Measurements from ENCODE around the gene ZNF541.

ZNF541 gene, protein sequence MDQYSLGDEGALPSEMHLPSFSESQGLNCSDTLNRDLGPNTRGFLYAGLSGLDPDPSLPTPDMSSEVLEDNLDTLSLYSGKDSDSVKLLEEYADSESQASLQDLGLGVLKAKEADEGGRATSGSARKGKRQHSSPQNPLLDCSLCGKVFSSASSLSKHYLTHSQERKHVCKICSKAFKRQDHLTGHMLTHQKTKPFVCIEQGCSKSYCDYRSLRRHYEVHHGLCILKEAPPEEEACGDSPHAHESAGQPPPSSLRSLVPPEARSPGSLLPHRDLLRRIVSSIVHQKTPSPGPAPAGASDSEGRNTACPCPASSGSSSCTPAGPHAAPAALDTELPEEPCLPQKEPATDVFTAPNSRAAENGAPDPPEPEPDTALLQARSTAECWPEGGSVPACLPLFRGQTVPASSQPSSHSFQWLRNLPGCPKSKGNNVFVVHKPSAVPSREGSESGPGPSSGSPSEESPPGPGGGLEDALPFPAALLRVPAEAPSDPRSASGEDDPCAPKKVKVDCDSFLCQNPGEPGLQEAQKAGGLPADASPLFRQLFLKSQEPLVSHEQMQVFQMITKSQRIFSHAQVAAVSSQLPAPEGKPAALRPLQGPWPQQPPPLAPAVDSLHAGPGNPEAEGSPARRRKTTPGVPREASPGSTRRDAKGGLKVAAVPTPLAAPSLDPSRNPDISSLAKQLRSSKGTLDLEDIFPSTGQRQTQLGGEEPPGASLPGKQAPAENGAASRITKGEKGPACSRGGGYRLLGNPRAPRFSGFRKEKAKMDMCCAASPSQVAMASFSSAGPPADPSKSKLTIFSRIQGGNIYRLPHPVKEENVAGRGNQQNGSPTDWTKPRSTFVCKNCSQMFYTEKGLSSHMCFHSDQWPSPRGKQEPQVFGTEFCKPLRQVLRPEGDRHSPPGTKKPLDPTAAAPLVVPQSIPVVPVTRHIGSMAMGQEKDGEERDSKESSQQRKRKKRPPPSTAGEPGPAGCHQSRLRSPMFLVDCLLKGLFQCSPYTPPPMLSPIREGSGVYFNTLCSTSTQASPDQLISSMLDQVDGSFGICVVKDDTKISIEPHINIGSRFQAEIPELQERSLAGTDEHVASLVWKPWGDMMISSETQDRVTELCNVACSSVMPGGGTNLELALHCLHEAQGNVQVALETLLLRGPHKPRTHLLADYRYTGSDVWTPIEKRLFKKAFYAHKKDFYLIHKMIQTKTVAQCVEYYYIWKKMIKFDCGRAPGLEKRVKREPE (N-terminal part only)

DNA sequence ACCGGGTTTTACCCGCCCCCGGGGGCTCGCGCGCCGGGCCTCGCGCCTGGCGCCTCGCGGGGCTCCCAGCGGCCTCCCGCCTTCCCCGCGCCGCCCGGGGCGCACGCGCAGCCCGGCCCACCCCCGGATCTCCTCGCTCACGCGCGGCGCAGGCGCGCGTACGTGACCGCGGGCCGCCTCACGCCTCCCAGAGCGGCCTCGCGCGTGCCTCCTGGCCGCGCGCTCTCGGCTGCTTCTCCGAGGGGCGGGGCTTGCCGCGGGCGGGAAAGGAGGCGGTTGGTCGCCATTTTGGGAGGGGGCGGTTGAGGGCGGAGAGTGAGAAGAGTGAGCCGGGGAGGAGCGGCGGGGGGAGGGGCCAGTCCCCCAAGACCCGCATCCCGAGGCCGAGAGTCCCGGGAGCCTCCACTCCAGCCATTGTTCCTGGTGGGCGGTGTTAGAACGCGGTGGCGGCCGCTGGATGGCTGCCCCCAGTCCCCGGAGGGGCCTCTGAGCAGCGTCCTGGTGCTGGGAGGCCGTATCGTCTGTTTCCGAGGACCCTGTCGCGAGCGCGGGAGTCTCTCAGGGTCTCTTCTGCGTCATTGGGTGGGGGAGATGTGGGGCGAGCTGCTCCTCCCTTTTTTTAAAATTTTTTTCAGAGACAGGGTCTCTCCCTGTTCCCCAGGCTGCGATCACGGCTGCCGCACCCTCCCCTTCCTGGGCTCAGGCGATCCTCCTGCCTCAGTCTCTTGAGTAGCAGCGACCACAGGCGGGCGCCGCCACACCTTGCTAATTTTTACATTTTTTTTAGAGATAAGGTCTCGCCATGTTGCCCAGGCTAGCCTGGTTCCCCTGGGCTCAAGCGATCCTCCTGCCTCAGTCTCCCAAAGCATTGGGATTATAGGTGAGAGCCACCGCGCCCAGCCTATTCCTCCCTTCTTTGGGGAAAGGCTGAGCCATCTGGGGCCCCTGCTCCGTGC, at the start of gene ZNF541:
ZNF541 (minus strand) TSS at position 78 of the 956 bp plus-strand sequence. CDS start 17,292 bp downstream, outside the sequence.
- DNase-seq (ENCODE audit: low spot score): peak; percentile 85

DNA sequence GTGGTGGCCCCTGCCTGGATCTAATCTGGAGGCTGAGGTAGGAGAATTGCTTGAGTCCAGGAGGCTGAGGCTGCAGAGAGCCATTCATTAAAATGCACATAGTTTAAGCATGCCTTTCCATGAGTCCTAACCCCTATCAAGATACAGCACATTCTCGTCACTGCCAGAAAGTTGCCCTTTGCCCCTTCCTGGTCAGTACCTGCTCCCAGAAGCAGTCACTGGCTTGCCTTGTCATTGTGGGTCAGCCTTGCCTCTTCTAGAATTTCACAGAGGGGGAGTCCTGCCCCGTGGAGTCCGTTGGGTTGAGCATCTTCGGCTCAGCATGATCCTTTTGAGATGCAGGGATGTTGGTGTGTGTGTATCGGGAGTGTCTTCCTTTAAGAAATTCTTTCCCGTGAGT, 46.8 kb upstream of the ZNF541 start:
- DNase-seq (ENCODE audit: low spot score): no peak

DNA sequence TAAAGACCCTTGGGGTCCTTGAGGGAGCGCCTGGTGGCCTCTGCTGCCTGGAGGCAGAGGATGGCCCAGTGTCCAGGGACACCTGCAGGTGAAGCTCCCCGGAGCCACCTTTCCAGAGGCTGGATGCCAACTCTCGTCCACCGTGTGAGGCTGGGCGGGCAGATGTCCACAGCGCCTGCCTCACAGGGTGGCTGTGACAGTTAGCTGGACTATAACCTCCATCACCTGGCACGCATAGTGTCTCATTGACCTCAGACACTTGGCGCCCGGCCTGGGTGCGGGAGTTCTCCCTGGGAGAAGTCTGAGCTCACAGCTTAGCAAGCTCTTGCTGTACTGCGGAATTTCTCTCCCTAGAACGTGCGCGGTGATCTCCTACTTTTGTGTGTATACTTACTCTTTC, 45.8 kb upstream of the ZNF541 start:
- no peak for DNase-seq (ENCODE audit: low spot score)

DNA sequence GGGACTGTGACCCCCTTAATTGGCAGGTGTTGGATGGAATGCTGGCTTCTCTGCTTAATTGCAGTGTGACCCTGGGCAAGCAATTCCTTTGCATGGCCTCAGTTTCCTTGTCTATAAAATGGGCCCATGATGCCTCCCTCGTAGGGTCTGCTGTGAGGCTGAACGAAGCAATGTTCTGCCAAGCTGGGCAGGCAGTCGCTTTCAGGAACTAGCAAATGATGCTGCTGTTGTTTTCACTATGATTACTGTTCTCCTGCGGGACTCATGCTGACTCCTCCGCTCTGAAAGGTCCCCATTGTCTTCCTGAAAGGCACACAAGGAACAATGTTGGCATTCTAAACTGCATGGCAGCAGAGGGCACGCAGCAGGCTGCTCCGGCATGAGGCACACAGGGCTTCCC, 42.8 kb upstream of the ZNF541 start:
- DNase-seq (ENCODE audit: low spot score): no peak

DNA sequence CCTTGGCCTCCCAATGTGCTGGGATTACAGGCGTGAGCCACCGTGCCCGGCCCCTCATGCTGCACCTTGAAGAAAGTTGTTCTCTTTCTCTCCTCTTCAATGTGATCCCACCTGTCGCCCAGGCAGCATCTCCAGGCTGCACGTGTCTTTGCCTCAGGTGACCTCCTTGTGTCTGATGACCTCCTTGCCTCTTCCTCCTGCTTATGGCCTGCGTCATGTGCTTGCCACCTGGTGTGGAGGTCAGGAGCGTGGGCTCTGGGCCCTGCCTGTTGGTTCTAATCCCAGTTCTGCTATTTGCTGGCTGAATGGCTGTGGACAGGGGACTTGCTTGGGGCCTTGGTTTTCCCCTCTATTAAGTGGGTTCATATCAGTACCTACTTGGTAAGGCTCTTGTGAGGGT, 42.3 kb upstream of the ZNF541 start:
- DNase-seq (ENCODE audit: low spot score): no peak

DNA sequence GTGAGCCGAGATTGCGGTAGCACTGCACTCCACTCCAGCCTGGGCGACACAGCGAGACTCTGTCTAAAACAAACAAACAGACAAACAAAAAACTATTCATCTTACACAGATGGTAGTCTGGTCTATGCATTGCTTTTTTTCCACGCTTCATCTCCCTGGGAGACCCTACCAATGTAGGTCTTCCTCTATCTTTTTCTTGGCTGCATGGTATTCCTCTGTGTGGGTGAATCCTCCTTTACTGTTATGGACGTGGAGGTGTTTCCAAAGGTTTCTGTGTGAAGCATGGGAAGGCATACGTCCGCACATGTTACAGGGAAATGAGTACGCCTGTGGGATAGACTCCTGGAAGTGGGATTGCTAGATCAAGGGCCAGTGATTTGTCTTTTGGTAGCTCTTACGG, 41.6 kb upstream of the ZNF541 start:
- no peak for DNase-seq (ENCODE audit: low spot score)

DNA sequence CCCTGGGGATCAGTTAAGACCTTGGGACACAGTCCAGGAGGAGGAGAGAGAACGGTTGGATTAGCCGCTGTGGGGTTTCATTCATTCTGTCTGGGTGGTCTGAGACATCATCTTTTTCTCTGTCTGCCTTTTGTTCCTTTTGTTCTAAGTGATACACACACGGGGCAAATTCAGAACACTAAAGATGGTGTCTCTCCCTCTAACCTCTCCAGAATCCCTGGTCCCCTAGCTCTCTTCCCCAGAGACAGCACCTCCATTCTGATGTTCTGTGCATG, 41.0 kb upstream of the ZNF541 start:
- DNase-seq (ENCODE audit: low spot score): no peak

DNA sequence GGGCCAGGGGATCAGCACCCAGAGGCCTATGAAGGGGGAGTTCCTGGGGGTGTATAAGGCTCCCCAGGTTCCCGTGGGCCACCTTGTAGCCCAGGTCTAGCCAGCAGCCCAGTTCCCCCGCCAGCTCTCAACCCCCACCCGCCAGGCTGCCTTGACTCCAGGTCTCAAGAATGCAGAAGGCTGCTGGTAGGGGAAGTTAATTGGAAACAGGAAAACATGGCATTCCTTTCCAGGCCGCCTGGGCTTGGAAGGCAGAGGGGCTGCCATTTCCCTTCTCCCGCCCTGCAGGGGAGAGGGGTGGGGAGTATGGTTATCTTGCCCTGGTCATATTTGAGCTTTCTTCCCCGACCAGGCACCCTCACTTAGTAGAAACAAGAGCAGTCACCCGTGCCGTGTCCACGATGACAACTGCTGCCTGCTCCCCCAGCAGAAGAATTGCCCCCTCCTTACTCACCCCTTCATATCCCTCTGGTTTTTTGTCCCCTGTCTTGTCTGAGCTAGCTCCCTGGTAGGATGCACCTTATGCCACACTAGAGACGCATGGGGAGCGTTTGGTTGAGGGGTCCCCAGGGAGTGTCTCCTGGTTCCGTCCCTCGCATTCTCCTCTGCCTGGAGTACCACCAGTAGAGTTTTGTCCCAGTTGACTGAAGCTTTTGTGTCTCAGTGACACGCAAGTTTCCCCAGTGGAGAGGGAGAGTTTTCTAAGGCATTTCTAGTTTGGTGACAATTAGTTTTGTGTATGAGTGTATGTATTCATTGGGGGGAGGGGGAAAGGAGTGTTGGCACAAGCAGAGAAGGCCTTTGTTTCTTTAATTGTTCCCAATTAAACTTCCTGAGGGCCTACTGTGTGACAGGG, 40.4 kb upstream of the ZNF541 start:
- DNase-seq (ENCODE audit: low spot score): no peak

DNA sequence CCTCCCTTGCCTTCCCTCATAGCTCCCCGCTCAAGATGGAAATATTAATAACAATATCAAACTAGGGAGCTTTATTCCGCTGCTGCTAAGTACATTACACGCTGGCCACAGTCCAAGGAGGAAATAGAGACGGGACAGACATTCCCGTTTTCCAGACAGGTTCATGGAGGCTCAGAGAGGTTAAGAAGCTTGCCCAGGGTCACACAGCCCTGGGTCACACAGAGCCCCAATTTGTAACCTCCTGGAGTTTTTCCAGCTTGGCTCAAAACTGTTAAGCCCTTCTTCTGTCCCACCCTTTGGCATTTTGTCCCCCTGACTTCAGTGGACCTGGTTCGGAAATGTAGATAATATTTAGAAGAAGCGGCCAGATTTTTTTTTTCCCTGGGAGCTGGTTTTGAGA, 38.0 kb upstream of the ZNF541 start:
- no peak for DNase-seq (ENCODE audit: low spot score)

DNA sequence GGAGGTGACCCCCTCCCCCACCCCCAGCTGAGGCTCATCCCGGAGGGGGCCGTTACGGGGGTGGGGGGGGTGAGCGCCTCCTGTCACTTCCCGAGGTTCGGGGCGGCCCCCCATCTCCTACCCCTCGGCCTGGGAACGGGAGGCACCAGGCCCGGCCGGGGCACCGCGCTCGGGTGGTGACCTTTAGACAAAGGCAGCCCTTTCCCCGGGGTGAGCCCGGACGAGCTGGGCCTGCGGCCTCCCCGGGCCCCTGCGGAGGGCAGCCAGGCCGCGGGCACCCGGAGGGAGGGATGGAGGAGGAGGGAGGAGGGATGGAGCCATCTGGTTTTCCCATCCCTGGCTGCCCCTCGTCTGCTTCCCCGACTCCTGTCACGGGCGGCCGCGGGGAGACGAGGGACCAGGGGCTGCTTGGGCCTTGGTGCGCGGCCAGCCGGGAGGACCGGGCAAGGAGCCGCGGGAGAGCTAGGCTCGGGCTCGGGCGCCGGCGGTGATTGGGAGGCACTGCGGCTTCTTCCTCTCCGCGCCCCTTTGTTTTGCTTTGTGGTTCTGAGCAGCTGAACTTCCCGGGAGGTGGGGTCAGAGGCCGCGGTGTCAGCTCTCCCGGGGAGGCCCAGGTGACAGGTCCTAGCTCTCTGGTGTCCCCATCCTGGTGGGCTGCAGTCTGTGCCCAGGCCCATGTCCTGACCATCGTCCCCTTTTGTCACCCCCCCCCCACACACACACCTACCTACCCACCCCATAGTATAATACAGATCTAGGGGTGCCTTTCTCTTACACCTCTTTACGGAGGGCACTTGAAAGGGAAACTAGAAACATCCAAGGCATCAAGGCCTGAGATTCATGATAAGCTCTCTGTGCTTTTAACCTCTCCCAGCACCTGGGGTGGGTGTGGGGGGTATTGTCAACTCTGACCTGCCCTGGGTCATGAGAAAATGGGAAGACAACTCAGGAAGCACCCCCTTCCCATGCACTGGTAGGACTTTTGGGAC, 37.3 kb upstream of the ZNF541 start:
- peak; percentile 48 for DNase-seq (ENCODE audit: low spot score)

DNA sequence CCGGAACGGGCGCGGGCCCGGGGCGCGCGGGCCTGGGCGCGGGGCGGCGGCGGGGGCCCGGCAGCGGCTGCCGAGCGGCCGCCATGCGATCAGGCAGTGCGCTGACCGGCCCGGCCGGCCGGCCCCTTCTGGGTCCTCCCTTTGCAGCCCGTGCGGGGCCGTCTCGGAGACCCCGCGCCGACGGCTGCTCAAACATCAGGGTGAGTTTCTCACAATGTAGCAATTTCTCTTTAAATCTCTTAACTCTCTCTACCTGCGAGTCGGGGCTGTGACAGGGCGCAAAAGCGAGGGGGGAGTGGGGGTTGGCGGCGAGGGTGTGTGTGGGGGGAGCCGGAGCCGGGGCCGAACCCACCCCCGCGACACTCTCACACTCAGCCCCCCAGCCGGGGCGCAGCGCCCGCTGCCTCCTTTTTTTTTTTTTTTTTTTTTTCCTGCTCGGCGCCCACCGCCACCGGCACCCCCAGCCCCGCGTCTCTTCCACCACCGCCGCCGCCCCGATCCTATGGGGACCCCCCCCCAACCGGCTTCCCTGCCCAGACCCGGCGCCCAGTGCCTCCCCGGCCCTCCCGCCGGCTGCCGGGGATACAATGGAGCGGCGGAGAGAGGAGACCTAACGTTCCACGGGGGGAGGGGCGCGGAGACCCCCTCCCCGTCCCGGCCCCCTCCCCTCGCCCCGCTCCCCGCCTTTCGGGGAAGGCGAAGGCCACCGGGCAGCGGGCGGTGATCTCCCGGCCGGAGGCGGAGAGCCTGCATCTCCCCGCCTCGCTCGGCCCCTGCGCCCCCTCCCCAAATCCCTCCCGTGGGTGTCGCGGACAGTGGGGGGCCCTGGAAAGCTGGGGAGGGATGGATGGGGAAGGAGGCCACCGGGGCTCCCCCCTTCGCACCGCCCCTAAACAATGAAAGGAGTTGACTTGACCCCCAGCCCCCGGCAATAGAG, 36.3 kb upstream of the ZNF541 start, which contains the start of gene BICRA:
BICRA (plus strand) TSS at position 166 of the 937 bp plus-strand sequence. CDS start 64,441 bp downstream, outside the sequence.
- DNase-seq (ENCODE audit: low spot score): peak; percentile 82

DNA sequence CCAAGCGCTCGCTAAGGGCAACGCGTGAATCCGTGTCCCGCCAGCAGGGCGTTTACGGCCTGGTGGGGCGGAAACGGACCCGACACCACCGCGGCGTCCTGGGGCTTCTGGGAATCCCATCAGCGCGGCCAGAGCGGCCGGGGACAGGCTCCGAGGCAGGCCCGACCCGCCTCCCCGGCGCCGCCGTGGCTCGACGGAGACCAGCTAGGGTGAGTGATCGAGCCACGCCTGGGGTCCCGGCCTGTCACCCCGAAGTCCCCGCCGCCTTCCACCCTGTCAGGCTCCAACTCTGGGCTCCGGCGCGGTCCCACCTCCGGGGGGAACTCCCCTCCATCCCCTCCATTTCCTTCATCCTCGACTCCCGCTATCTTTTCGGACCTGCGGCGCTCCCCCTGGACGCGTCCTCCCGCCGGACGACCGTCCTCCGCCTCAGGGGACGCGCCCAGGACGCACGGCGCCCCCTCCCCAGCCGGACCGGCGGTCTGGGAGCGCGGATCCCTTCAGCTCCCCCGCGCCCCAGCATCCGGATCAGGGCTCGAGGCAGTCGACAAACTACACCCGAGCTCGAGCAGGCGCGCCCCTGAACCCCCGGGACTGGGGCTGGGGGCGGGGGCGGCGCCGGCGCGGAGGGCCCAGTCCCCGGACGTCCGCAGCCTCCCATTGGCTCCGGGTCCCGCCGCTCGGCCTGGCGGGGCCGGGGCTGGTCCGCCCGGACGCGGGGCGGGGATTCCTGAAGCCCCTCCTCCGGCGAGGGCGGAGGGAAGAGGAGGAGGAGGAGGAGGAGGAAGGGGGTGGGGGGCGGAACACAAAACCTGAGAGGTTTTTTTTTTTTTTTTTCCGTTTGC, 35.3 kb upstream of the ZNF541 start:
- peak; percentile 97 for DNase-seq (ENCODE audit: low spot score)

DNA sequence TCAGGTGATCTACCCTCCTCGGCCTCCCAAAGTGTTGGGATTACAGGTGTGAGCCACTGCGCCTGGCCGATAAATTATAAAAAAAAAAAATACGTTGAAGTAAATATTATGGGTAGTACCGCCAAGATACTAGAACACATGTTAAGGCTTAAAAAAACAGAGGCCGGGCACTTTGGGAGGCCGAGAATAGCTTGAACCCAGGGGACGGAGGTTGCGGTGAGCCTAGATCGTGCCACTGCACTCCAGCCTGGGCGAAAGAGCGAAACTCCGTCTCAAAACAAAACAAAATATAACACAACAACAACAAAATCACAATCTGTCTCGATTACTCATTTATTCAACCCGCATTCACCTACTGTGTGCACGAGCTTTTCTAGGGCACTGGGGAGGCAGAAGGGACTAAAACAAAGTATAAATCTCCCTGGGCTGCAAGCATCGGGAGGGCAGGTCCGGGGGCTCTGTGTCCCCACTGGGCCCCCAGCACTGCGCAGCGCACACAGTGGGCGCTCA, 34.7 kb upstream of the ZNF541 start:
- no peak for DNase-seq (ENCODE audit: low spot score)

DNA sequence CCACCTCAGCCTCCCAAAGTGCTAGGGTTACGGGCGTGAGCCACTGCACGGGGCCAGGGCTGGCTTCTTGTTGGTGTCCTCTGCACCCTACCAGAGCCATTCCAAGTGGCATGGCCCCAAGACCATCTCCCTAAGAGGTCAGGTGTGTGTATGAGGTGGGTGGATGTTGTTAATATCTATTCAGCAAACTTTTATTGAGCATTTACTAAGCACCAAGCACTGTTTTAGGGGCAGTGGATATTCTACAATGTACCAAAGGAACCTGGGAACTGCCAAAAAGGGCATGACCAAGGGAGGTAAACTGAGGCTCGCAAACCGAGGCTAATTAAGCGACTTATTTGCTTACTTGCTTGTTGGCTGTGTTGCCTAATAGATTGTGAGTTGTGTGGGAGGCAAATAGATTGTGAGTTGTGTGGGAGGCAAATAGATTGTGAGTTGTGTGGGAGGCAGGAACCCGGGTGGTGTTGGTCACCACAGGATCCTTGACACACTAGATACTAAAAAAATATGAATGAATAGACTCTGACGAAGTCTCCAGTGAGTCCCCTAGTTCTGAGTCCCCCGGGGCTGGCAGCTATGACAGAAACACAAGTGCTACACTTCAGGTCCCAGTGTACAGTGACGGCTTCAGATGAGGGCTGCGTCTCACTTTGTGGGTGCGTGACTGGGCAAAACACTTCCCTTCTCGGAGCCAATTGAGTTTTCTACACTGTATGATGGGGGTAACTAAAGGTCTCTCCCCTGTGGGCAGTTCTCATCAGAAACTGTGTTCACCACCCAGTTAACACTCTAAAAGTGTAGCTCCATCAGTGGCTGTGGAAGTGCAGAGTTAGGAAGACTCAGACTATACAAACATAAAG, 31.0 kb upstream of the ZNF541 start:
- DNase-seq (ENCODE audit: low spot score): no peak

DNA sequence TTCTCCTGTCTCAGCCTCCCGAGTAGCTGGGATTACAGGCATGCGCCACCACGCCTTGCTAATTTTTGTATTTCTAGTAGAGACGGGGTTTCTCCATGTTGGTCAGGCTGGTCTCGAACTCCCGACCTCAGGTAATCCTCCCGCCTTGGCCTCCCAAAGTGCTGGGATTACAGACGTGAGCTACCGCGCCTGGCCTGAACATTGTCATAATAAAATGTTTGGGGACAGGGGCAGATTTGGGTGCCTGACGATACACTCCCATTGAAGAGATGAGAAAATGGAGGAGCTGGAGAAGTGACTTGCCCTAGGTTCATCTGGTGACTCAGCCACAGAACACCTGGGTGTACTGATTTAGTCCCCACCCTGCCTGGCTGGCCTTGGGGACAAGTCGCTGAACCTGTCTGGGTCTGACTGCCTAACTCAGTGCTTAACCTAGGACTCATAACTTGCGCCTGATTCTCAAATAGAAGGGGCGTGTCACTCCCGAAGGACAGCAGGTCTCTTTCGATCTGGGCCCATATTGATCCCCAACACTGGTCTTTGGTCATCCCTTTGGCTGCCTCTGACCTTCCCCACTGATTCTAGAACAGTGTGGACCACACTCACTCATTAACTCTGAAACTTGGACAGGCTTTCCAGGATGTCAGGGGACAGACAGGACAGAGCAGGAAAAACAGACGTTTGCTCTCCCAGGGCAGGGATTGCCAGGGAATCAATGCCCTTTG, 28.4 kb upstream of the ZNF541 start:
- DNase-seq (ENCODE audit: low spot score): no peak
